ENCODE measurements around the gene DHX8.

- no peak for TF ChIP-seq PRDM15 (CRISPR knock-in tag; IDR thresholded peaks at IDR 0.05)
- no peak for TF ChIP-seq SKIL (IDR thresholded peaks at IDR 0.05; ENCODE audit: low read depth, poor library complexity, severe bottlenecking)
- TF ChIP-seq CTCF (IDR thresholded peaks at IDR 0.05 in 2 of 3, conservative IDR thresholded peaks at IDR 0.05 in 1 of 3; ENCODE audit: control insufficient read depth in 2 of 3, extremely low read depth in 1 of 3, insufficient read depth in 1 of 3, low read depth in 3 of 3, low read length in 3 of 3), result no peak
- TF ChIP-seq SMC3 (IDR thresholded peaks at IDR 0.05; ENCODE audit: borderline replicate concordance, low read length), result no peak
- no peak for TF ChIP-seq SIX5 (IDR thresholded peaks at IDR 0.05; ENCODE audit: low read depth, low read length, severe bottlenecking)
- TF ChIP-seq MLLT1 (IDR thresholded peaks at IDR 0.05), result no peak
- TF ChIP-seq POLR2A (IDR thresholded peaks at IDR 0.05; ENCODE audit: low read depth, low read length), result no peak
- no peak for TF ChIP-seq SP1 (IDR thresholded peaks at IDR 0.05; ENCODE audit: low read depth, low read length)
- no peak for TF ChIP-seq USF2 (IDR thresholded peaks at IDR 0.05; ENCODE audit: borderline replicate concordance, low read depth, low read length)
These were observed 34.1 kb upstream of the DHX8 start for GRCh38 chr17:43449470-43450248.
